SK-MEL-5 (cell line): Measurements from ENCODE around the gene NAGPA. TPM values are rescaled to one million over a fixed set of nuclear protein-coding genes. Genes with fewer than 3 reads are reported as not detected.

Source experiments
- total RNA-seq: library from RNA; depleted of rRNA; stranded (reverse); fragments of >200 nt; shearing (Covaris generic); gene quantifications from 2 replicates; pipeline ENCODE4 v1.2.3, GENCODE V29; 2014; rRNA removed

The NAGPA gene
- total RNA-seq, 1 experiment from 2014 or later = 37.9 TPM

Other genes starting within 250 kb of the NAGPA start
- gene SEPTIN12, start 245.6 kb downstream of the NAGPA start, total RNA-seq = not detected in 2 replicates
- not detected in 2 replicates for gene SMIM22, start 238.6 kb downstream of the NAGPA start, total RNA-seq
- gene ROGDI, start 231.3 kb downstream of the NAGPA start, total RNA-seq = 2.5 and 2.9 TPM in 2 replicates
- gene GLYR1, start 186.6 kb downstream of the NAGPA start, total RNA-seq = 27.9 and 36.3 TPM in 2 replicates
- 14.1 and 14.5 TPM in 2 replicates for gene UBN1, start 186.5 kb downstream of the NAGPA start, total RNA-seq
- 0.03 and 0.11 TPM in 2 replicates for gene PPL, start 96.8 kb downstream of the NAGPA start, total RNA-seq
- 0.21 and 0.24 TPM in 2 replicates for gene SEC14L5, start 75.6 kb downstream of the NAGPA start, total RNA-seq
- 0.13 and 0.64 TPM in 2 replicates for gene C16orf89, start 32.0 kb upstream of the NAGPA start, total RNA-seq
- 33.0 and 37.4 TPM in 2 replicates for gene ALG1, start 37.9 kb upstream of the NAGPA start, total RNA-seq
- 16.4 and 24.1 TPM in 2 replicates for gene EEF2KMT, start 63.9 kb upstream of the NAGPA start, total RNA-seq